GM18507 (cell line): ENCODE results near the gene PDK2.

Experiments used
- DNase-seq: peaks from one replicate; pipeline ENCODE4 v3.0.0; 2011; ENCODE audit warnings: low read depth; ENCODE audit not compliant: insufficient read length; ENCODE audit errors: extremely low spot score
- FAIRE-seq: peaks from 2 replicates; lab custom pipeline; 2011; peaks lifted over from hg19 to GRCh38; lab: Jason Lieb, UNC

Gene PDK2

DNA sequence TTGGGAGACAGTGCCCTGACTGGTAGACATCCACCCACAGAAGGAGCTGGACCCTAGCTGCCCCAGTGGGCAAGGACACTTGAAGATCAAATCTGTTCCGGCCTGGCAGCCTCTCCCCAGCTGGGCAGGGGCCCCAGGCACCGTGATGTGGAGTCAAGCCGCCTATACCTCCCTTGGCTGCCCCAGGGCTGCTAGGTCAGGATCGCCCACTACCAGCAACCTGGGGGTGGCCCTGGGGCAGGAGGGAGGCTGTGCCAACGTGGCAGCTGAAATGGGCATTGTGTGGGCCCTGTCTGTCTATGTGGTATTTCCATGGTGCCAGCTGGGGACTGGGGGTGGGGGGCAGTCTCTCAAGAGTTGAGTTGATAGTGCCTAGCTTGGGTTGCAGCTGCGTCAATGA lies 941 bp downstream of the PDK2 start:
- DNase-seq (no peak), FAIRE-seq (no peak)

DNA sequence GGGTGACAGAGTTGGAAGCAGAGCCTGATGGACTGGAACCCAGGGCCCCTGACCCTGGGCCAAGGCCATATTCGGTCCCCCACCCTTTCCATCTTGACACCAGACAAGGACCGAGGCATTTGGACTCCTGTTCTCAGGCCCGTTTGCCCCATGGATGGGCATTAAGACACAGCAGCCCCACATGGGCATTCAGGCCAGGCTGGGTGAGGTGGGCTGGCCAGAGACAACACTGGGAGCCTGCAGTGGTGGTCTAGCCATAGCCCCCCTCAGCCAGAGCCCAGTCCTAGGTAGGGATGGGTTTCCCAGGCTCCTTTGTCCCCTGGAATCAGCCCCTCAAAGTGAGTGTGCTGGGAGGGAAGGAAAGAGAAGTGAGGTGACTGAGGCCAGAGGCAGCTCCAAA lies 1.6 kb downstream of the PDK2 start:
- no peak for DNase-seq
- FAIRE-seq = no peak

DNA sequence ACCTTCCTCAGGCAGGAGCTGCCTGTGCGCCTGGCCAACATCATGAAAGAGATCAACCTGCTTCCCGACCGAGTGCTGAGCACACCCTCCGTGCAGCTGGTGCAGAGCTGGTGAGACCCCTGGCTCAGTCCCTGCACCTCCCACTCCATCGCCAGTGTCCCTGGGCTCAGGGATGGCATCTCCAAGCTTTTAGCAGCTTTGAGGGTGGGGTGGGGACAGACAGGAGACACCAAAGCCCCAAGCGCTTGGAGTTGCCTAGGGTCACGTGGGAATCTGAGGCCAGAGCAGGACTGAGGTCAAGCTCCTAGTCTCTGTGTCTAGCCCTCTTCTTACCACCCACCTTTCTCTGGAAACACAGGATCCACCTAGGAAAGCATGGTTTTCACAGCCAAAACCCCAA lies 2.3 kb downstream of the PDK2 start:
- no peak for DNase-seq
- FAIRE-seq = no peak

DNA sequence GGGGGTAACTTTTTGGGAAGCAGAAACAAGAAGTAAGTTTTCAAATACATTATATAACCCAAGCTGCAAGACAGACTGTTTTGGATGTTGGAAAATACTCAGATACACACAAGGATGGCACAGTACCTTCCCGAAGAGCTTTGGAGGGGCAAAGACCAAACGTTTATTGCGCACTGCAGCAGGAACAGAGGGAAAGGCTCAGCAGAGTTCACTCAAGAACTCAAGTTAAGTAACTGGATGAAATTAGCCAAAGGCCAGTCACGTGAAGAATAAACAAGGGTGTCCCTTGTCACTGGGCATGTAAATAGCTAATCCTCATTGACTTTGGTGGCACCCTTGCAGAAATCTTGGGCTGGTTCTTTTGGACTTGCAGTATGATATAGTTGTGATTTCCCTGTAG lies 2.8 kb downstream of the PDK2 start:
- FAIRE-seq = no peak
- DNase-seq = no peak

DNA sequence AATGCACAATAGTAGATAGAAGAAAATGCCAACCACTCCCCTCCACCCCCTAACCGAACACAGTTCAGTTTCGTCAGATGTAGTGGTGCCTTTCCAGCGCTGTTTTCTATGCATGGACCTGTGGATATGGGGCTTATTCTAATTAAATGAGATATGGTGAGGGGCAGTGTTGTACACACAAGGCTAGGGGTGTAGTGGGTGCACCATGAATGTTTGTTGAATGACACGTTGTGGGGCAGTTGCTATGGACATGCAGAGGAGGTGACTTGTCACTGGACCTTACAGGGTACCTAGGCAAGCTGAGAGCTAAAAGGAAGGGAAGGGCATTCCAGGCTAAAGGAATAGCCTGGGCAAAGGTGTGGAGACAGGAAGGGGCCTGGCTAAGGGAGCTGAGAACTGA lies 3.4 kb downstream of the PDK2 start:
- FAIRE-seq (no peak), DNase-seq (no peak)

DNA sequence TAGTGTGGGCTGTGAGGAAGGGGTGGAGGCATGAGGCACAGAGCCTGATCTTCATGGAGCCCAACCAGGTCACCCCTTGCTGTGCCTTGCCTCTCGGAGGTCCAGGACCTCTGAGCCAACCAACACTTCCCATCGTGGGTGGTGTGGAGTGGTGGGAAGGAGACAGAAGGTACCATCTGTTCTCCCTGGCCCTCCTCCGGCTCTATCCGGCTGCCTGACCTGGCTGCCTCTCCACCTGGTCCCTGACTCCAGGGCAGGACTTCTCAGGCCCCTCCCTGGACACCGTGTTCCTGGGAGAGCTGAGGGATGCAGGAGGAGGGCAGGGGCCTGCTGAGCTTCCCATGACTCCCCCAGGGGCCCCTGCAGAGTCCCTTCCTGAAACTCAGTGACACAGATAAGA lies 3.9 kb downstream of the PDK2 start:
- FAIRE-seq (no peak), DNase-seq (no peak)

DNA sequence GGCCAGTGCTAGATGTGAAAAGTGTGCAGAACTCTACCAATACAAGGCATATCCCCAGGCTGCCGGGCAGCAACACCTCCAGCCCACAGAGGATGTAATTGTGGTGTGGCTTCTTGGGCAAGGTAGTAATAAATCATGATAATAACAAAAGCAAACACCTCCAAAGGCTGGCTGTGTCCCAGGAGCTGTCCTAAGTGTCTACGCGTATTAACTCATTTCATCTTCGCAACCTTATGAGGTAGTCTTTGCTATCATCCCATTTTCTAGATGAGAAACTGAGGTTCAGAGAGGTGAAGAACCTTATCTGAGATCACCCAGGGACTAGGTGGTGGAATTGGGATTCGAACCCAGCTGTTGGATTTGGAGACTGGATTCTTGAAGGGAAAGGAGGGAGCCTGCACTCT lies 5.3 kb downstream of the PDK2 start:
- FAIRE-seq = no peak

DNA sequence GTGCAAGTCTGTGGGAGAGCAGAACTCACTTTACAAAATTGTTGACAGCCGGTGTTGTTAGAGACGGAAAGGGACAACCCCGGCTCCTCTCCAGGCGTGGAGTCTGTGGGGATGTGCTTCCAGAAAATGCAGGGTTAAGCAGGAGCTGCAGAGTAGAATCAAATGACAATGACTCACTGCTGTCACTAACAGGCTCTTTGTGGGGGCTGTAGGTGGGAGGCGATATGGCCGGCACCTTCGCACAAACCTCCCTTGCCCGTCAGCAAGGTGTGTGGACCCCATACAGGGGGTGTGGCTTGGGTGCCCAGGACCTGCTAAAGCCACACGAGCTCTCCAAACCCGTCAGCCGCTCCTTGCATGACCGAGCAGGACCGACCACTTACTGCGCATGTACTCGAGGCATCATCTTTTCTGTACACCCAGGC lies 5.8 kb downstream of the PDK2 start:
- no peak for DNase-seq
- no peak for FAIRE-seq

More for the DNA sequence above, 5.3 kb downstream of the PDK2 start:
- DNase-seq = no peak

DNA sequence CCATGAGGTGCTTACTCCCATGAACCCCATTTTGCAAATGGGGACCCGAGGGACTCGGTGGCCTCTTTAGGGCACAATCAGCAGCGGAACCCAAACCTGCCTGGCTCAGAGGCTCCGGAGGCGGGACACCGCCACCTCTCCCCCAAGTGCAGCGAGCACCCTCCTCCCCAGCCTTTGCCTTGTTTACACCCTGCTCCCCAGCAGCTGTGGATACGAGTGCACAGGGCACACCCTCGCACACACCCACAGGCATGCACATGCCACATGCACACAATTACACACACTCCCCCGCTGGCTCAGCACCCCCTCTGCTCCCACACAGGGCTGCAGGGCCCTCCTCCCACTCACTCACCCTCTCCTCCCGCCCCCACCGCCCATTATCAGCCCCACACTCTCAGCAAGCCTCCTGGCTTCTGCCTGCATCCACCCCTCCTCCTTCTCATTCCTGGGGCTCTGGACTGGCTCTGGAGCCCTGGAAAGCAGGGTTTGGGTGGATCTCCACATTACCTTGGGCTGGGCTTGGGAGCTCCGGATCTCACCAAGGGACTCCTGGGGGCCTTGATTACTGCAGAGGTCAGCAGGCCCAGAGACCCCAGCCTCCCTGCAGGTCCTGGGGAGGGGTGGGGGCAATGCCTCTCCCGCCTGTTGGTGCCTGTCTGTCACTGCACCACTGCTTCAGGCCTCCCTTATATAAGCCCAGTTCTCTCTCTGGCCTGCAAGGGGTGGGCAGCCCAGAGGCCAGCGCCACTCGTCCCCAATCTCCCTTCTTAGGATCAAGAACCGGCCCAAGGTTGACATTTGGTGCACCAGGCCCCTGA lies 6.4 kb downstream of the PDK2 start:
- no peak for FAIRE-seq
- no peak for DNase-seq

DNA sequence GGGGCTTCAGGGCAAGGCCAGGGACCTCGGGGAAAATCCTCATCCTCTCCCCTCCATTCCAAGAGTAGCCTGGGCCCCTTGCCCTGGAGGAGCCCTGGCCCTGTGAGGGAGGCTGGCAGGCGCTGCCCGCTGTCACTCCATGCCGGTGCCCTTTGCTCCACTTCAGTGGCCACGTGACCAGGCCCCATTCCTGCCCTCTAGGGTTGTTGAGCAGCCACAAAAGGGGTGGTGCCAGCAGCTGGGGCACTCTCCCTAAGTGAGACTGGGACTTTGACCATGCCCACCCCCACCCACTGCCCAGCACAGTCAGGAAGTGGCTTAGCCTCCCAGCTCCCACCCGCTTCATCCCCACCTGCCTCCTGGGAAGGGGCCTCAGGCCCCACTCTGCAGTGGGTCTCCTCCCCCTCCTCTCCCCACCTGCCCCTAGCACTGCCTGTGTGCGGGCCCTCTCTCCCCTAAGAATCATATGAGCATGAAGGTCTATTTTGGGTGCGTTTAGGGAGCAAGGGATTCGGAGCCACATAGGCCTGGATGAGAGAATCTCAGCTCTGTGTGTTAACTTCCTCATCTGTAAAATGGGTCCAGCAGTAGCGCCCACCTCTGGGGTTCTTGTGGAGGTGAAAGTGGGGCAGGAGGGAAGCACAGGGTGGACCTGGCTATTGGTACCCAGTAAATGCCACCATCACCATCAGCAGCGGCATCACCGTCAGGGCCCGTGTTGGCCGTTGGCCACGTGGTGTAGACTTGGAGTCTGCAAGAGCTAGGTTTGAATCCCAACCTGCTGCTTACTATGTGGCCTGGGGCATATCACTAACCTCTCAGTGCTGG lies 7.2 kb downstream of the PDK2 start:
- DNase-seq = no peak
- no peak for FAIRE-seq

DNA sequence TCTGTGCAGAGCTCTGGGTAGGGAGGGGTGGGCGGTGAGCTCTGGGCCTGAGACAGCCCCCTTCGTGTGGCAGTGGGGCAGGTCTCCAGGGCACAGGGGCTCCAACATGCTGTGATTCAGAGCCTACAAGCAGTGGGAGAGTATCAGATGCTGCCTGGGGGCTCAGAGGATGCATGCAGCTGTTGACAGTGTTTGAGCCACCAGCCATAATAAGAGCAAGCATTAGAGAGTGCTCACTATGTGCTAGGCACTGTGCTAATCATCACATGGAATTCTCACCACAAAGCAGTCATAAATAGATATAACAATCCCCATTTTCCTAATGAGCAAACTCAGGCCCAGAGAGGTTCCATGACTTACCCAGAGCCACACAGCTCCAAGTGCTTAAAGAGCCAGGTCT lies 8.1 kb downstream of the PDK2 start:
- FAIRE-seq = no peak
- no peak for DNase-seq

DNA sequence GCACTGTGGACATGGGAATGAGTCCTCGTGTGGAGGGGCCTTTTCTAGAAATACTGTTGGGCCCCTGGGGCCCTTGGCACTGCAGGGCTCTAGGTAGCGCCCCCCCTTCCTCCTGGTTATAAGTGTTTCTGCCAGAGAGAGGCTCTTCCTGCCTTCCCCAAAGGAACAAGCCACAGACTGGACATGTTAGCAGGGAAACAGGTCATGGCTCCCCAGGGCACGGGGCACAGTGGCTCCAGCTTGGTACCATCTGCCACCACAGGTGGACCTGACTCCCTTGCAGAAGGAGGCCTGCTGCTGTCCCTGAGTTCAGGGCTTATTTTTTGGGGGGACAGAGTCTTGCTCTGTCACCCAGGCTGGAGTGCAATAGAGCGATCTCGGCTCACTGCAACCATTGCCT lies 8.8 kb downstream of the PDK2 start:
- no peak for DNase-seq
- FAIRE-seq = no peak

DNA sequence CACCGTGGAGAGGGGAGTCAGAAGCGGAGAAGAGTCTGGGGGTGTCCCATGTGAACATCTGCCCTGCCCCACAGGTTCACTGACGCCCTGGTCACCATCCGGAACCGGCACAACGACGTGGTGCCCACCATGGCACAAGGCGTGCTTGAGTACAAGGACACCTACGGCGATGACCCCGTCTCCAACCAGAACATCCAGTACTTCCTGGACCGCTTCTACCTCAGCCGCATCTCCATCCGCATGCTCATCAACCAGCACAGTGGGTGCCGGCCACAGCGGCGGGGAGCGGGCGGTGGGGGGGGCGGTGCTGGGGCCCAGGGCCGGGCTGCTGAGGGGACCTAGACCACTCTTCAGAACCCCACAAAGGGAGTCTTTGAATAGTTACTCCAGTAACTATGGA lies 10.7 kb downstream of the PDK2 start:
- no peak for FAIRE-seq
- no peak for DNase-seq

DNA sequence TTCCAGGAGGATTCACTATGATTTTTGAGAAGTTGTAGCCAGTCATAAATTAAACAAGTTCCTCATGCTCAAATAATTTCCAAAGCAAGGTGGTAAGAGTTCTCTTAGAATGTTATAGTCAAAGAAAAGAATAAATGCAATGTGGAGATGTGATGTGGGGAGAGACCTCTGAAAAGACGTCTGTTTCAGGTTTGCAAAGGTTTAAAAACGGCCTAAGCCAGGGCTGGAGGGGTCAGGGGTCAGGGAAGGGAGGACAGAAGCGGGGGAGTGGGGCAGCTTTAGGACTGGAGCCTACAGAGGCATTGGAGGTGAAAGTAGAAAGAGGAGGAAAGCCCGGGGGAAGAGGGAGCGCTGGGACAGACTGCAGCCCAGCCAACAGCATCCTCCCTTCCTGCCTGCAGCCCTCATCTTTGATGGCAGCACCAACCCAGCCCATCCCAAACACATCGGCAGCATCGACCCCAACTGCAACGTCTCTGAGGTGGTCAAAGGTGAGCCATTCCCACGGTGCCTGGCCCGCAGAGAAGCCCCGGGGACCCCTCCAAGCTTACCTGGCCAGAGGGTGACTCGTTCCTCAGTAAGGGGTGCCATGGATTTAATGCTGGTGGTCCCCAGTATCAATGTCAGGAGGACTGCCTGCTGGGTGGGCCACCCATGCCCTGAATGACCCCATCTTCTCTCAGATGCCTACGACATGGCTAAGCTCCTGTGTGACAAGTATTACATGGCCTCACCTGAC lies 11.4 kb downstream of the PDK2 start:
- FAIRE-seq = no peak
- no peak for DNase-seq

DNA sequence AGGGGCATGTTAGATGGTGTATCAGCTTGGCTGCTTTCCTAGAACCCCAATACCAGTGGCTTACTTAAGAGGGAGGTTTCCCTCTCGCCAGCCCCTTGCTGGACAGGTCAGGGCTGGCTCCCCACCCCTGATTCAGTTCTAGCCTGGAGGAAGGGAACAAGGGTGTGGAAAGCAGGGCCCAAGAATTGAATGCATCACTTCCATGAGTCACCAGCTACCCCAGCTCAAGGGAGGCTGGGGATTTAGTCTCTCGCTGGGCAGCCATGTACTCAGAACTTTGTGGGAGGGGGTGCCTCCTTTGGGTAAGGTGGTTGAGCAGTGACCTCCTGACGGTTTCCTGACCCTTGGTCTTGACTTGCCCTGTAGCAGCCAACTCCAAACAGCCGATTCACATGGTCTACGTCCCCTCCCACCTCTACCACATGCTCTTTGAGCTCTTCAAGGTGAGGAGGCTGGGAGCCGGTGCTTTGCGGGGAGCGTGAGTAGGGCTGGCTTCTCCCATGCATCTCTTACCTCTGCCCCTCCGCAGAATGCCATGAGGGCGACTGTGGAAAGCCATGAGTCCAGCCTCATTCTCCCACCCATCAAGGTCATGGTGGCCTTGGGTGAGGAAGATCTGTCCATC lies 12.8 kb downstream of the PDK2 start:
- DNase-seq (no peak), FAIRE-seq (no peak)

DNA sequence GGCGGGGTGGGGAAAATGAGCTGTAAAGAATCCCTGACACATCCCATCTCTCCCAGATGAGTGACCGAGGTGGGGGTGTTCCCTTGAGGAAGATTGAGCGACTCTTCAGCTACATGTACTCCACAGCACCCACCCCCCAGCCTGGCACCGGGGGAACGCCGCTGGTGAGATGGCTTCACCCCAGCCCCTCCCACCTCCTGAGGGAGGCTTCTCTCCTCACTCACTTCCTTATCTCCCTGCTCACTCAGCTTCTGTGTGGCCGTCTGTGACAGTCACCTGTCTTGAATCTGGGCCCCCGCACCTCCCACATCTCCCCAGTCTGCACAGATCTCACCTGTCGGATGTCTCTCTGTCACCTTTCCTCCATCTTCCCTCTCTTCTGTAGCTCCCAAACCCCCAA lies 13.4 kb downstream of the PDK2 start:
- FAIRE-seq (no peak), DNase-seq (no peak)

DNA sequence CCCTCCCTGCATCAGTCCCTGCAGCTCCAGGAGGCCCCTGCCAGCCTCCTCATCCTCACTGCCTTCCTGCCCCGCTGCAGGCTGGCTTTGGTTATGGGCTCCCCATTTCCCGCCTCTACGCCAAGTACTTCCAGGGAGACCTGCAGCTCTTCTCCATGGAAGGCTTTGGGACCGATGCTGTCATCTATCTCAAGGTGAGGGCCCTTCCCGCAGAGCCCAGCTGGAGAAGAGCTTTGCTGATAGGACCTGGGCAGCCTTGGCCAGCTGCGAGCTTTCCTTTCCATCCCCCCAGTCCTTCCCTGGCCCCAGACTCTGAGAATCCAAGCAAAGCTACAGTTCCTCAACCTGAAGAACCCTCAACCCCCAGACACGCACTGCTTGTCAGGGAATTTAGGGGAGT lies 14.1 kb downstream of the PDK2 start:
- FAIRE-seq (no peak), DNase-seq (no peak)

DNA sequence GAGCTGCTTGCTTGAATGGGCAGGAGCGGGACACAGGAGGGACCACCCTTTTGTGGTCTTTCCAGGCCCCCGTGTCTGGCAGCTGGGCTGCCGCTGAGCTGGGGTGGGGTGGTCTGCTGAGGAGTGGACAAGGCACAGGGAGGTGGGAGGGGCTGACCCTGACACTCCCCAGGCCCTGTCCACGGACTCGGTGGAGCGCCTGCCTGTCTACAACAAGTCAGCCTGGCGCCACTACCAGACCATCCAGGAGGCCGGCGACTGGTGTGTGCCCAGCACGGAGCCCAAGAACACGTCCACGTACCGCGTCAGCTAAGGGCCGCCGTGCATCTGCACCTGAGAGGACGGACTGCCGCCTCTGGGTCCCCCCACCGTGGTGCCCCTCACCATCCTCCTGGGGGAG lies 14.6 kb downstream of the PDK2 start:
- no peak for DNase-seq
- no peak for FAIRE-seq

DNA sequence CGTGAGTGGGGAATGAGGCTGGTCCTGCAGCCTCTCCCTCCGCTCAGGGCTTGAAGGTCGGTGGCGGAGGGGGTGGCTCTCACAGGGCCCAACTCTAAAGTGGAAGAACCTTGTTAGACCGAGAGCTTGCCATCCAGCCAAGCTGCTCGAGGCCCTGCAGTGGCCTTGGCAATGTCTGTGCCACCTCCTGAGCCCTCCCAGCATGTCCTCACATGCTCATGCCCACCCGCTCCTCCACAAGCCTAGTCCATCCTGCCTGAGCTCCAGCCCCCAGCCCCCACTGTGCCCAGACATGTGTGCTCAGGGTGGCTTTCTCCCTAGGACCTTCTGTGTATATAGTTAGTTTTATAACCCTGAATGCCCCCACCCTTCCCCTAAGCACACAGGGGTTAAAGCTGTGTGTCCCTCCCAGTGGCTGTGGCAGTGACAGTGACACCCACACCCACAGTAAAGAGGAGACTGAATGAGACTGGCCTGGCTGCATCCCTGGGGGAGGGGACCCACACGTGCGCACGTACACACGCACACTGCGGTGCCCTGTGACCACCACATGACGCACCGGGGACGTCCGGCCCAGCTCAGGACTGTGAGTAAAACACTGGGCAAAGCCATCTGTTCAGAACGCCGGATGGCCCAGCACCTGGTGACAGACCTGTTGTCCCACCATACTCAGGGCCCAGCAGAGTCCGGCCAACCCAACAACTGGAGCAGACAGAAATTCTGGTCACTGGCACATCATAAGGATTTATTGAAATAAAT lies 15.6 kb downstream of the PDK2 start:
- no peak for DNase-seq
- FAIRE-seq = no peak
